ENCODE measurements around the gene GRID1. TPM values are rescaled to one million over a fixed set of nuclear protein-coding genes. Genes with fewer than 3 reads are reported as not detected.
"Not testable (repeated sequence)": the region's sequence is repeated elsewhere in the genome, so short reads cannot be mapped to it uniquely, and the experiment has no call there.

The GRID1 gene
- polyA plus RNA-seq, 12 donors, result 3.0 to 7.0 (median 4.9) TPM; not detected in 2

DNA sequence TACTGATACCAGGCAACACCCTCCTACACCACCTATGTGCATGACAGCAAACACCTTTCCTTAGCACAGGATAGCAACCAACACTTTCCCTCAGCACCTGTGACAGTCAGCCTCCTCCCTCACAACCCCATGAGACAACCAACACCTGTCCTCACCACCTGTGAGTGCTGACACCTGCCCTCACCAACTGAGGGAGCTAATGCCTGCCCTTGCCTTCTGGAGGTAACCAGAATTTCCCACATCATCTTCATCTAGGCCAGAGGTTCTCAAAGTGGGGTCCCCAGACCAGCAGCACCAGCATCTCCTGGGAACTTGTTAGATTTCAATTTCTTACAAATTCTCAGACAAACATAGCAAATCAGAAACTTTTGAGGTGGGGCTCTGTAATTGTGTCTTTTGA, 112.5 kb downstream of the GRID1 start:
- DNase-seq, result no peak

DNA sequence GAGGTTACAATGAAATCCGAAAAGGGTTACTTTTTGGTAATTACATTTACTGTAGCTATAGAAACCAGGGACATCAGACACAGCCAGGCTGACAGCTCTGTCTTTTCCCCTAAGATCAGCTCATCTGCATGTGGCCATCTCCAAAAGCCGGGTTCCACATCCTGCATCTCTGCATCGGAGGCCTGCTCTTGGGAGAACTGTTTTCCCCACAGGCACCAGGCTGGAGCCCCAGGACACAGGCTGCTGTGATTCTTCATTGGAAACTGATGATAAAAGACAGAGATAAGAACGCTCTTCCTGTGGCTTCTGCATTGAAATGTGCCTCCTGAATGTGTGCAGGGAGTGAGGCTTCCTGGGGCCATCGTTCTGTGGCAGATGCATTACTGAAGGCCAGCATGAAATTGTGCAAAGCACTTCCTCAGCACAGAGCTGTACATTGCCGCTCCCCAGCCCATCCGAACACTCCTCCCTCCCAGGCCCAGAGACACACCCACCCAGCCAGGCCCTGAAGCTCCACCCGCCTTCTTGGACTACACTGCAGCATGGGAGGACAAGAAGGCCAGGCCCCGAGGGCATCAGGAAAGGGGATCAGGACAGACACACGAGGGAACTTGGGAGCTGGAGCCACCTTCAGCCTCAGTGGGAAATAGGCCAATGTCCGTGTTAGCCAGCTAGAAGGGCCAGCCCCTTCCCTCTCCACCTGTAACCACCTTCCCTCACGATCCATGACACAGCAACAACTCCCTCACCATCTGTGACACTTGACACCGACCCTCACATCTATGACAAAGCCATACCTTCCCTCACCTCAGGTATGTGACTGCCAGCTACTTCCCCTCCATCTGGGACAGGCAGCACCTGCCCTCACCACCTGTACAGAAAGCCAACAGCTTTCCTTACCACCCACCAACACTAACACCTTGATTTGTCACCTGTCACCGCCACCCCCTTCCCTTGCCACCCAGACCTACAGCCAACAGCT, 113.2 kb downstream of the GRID1 start:
- DNase-seq, result no peak

DNA sequence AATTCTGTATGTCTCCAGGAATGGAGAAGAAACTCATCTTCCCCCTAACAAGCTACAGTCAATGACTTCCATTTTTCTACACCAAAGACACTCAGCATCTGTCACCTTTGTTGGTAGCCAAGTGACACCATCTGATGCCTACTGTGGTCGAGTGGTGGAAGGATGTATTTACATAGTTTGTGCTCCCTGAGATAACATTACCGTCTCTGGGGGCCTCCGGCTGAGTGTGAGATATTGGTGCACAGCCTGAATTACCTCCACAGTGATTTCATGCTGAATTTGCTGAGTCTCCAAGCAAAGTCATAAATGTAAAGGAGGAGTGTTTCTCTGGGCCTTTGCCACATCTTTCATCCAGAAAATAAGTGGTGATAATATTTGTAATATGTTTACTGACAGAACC, 114.0 kb downstream of the GRID1 start:
- DNase-seq, result no peak

DNA sequence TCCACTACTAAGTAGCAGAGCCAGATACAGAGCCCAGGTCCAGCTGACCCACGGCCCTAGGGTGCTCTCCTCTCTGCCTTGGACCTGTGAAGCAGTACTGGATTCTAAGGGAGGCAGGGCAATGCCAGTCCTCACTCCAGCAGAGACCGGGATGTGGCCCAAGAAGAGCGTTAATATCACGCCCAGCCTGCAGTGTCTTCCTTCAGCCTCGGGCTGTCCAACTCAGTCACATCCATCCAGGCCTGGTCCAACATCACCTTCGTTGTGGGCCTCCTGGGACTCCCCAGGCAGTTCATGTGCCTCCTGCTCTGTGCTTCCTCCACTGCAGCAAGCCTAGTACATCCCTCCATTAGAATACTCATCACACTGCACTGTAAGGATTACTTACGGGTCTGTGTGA, 114.5 kb downstream of the GRID1 start:
- DNase-seq, result no peak

DNA sequence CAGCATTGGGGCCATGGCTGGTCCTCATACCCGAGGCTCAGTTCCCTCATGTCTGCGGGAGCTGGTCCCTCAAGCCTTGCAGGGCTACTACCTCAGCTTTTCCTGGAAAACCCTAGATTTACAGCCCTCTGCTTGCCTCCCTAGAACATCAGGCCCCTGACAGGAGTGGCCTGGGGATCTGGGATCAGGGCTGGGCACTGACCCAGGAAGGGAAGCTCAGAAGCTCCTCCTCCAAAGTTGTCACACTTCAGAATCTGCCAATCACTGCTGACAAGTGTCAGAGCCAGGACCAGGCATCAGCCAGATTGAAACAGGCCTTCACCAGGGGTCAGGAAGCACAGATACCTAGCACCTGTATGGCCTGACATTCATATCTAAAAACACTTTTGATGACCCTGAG, 115.2 kb downstream of the GRID1 start:
- DNase-seq, result no peak

DNA sequence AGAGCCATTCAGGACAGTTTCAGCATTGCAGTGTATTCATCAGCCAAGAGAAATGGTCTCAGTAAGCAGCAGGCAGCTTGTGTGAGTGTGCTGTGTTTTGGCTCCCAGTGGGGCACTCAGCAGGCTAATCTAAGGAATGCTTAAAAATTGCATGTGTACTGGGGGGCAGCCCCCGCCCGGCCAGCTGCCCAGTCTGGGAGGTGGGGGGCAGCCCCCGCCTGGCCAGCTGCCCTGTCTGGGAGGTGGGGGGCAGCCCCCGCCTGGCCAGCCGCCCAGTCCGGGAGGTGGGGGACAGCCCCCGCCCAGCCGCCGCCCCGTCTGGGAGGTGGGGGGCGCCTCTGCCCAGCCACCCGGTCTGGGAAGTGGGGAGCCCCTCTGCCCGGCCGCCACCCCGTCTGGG, 116.2 kb downstream of the GRID1 start:
- DNase-seq, result no peak

DNA sequence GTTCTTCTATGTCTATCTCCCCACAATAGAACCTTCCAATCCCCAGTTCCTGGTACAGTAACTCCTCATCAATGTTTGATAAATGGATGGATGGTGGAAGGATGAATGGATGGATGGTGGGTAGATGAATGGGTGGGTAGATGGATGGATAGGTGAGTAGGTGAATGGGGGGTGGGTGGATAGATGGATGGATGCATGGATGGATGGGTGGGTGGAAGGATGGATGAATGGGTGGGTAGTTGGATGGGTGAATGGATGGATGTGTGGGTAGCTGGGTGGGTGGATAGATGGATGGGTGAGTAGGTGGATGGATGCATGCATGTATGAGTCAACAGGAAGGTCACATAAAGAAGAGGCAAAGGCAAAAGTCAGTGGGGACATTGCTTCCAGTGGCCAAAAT, 116.8 kb downstream of the GRID1 start:
- DNase-seq, result no peak

DNA sequence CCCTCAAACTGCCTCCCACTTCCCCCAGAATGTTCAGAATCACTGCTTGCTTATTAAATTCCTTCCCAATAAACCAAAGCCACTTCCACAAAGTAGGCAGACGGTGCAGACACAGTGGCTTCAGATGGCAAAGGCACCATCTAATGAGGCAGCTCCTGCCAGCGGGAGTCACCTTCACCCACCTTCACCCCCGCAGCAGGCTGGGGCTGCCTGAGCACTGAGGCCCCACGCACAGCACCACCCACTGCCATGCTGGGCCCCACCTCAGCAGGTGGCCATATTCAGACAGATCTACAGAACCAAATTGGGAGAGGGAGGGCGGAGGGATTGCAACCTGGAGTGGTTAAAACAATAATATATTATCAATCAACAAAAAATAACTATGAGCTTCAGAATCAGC, 118.5 kb downstream of the GRID1 start:
- no peak for DNase-seq

DNA sequence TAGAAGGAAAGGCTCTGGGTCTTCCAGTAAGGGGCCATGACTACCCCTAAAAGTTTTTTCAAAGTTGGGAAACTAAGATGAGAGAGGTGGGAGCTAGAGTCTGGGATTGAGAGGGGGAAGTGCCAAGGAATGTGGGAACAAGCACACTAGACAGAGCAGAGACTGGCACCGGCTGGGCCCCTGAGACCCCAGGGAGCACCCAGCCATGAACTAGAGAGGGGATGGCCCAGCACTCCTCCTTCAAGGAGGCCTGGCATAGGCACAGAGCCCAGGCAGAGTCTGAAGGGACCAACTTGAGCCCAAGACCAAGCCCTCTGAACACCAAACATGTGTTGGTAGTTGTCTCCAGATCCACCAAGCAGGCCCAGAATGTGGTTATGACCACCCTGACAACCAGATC, 119.0 kb downstream of the GRID1 start:
- no peak for DNase-seq

DNA sequence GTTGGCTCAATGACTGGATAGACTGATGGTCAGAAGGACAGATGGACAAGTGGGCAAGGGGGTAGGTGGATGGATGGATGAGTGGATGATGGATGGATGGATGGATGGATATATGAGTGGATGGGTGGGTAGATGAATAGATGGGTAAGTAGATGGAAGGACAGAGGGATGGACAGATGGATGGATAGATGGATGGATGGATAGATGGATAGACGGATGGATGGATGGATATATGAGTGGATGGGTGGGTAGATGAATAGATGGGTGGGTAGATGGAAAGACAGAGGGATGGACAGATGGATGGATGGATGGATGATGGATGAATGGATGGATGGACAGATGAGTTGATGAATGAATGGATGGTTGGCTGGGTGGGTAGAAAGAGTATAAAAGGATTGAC, 119.5 kb downstream of the GRID1 start:
- no peak for DNase-seq

DNA sequence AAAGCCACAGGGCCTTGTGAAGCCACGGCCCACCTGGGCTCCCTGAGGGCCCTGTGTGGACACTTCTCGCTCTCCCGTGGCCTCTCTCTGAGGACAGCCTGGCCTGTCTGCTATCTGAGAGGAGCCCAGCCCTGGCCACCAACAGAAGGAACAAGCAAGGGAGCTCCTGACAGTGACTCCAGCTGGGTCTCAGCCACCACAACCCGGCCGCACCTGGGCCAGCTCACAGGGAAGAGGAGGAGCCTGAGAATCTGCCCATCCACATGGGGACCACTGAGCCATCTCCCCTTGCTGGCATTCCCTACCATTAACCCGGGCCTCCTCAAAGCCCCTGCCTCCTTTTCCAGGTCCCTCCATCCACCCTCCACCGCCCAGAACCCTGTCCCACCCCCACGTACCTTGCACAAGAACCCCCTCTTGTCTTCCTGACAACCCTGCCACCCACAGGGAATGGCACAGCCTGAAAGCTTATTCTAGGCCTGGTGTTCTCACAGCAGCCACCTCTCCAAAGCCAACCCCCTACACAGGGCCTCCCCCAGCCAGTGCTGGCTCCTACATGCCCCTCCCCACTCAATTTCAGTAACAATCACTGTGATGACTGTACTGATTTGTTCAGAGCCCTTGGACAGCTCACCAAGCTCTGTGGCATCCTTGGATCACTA, 120.2 kb downstream of the GRID1 start:
- DNase-seq, result no peak

DNA sequence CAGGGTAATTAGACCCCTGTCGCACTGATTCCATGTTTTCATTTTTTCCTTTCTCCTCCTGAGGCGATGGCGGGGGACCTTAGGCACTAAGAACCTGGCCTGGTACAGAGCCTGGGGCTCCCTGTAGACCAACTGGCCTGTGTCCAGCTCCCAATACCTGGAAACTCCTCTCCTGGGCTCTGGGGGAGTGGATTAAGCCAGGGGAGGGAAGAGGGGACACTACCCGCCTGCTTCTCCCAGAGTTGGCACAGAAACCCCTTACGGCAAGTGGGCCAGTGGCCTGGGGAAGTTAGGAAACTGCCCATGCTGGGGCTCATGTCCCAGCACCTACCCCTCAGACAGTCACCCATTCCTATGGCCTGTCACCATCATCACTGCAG, 121.6 kb downstream of the GRID1 start:
- DNase-seq, result no peak

DNA sequence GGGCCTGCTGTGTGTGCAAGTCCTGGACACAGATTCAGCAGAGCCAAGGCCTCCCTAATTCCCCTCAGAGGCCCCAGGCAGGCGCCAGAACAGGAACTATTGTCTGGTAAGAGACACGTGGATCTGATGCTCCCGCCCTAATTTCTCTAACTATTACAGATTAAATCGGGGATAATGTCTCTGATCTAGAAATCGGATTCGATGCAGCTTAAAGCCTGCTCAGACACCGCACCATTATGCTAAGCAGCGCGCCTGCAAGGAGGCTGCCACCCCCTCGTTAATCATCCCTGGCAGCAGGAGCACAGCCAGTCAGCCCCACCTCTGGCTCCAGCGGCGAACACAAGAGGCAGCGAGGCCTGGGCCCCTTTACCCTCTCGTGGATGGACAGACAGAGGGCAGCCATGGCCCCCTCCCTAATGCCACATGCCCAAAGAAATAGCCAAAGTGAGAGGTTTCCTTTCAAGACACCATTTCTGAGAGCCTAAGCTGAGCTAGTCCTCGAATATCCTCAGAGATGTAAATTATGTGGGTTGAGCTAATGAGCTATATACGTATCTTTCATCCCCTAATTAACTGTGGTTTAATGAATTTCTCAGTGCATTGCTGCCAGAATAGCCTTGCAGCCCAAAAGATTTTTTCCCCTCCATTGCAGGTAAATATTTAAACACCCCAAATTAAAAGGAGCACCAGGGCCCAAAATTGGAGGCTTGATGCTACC, 122.1 kb downstream of the GRID1 start:
- no peak for DNase-seq

DNA sequence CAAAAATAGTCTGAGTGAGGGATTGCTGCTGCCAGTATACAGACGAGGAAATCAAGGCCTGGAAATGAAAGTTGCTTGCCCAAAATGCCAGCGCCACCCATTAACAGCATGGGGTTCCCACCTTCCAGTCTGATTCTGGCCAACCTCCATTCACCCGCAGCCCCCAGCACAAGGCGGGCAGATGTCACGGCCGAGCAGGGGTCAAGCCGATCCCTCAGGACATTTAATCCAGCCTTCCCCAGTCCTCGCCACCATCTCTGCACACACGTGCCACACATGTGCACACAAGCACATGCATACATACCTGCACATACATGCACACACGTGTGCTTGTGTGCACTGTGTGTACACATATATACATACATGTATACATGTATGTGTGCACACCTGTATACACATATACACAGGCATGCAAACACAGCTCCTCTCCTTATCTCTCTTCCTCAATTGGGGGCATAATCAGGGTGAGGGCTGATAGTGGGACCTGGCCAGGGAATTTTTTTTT, 122.9 kb downstream of the GRID1 start:
- DNase-seq, result no peak

DNA sequence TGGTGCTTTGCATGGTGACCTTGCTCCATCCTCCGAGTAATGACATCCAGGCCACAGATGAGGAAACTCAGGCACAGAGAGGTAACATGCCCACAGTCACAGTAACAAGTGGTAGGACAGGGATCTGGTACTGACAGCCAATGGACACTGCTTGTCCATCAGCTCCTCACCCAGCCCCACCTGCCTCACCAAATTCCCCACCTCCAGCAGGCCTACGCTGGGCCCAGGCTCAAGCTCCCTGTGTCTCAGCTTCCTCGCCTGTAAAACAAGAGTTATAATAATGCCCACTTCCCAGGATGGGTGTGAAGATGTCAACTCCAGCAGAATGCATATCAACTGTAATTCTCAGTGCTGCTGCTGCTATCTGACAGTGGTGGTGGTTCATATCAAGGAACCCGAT, 123.8 kb downstream of the GRID1 start:
- no peak for DNase-seq

DNA sequence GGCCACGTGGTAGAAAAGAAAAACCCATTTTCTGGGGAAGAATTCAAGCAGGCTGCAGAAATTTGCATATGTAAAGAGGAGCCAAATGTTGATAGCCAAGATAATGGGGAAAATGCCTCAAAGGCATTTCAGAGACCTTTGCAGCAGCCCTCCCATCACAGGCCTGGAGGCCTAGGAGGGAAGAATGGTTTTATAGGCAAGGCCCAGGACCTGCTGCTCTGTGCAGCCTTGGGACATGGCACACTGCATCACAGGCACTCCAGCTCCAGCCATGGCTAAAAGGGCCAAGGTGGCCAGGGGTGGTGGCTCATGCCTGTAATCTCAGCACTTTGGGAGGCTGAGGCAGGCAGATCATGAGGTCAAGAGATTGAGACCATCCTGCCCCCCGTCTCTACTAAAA, 128.5 kb downstream of the GRID1 start:
- not testable (repeated sequence) for DNase-seq

DNA sequence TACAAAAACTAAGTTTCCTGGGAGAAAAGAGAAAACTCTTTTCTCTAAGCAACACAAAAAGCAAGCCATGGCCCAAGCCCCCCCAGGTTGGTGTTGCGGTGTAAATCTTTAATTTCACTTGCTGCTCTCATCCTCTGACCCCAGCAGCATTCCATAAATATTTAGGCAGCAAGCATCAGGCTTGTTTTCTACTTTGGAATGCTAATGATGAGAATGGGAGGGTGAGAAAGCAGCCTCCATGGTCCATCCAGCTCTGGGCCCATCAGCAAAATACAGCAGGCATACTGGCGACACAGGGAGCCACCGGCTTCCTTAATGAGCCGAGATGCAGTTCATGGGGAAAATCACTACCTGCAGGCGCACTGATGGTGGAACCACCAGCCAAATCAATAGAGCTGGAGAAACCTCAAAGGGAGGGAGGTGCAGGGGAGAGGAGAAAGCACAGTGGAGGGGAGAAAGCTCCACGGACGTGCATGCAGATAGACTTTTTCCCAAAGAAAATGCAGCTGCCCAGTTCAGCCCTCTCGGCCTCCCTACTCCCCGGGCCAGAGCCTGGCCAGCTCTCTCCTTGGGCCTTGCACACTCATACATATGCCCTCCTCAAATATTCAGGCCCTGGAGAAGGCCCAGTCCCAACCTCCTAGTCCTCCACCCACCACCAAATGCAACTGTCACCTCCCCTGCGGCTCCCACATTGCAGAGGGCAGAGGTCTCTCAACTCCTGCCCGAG, 131.9 kb downstream of the GRID1 start:
- DNase-seq, result no peak

DNA sequence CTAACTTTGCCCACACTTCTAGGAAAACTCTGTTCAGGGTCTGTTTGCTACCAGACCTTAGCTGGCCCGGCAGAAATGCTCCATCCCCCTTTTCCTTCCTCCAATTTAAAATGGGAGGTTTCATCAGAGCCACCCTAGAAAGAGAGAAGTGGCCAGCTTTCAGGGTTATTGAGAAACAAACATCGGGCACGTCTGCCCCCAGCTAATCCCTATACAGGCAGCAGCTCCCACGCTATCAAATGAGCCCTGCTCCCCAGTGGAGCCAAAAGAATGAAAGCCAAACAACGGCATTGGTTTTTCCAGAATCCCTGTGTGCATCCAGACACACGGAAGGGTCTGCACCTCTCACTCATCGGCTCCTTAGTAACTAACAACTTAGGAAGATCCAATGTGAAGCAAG, 132.5 kb downstream of the GRID1 start:
- DNase-seq, result no peak

DNA sequence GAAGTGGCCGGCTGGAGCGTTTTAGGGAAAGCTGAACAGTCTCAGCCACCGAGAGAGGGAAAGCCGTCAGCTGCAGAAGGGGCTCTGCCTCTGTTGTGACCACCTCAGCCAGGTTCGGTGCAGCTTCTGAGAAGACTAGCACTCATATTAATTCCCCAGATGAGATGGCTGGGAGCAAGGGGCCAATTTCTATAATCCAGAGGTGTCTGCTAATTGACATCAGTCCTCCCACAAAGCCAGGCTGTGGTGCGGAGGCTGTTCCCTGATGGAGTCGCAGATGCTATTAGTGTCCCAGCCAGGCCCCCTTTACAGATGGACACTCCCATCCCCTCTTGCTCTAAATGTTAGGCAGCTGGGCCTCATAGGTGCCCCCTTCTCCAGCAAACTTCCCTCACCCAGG, 133.5 kb downstream of the GRID1 start:
- no peak for DNase-seq

DNA sequence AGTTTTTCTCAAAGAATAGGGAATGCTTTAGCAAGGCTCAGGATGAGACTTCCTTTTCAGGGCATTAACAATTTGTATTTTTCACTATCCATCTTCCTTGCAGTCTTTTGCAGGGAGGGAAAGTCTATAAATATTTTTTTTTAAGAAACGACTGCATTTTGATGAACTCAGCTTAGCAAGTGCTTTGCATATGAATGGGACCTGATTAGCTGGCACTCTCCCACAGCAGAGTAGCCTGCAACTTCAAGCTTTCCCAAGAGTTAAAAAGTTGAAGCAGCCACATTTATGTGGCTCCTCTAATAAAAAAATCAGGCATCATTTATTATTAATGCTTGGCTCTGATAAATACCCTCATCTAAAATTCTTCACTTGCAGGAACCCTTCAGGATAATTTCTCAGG, 134.0 kb downstream of the GRID1 start:
- DNase-seq, result no peak

DNA sequence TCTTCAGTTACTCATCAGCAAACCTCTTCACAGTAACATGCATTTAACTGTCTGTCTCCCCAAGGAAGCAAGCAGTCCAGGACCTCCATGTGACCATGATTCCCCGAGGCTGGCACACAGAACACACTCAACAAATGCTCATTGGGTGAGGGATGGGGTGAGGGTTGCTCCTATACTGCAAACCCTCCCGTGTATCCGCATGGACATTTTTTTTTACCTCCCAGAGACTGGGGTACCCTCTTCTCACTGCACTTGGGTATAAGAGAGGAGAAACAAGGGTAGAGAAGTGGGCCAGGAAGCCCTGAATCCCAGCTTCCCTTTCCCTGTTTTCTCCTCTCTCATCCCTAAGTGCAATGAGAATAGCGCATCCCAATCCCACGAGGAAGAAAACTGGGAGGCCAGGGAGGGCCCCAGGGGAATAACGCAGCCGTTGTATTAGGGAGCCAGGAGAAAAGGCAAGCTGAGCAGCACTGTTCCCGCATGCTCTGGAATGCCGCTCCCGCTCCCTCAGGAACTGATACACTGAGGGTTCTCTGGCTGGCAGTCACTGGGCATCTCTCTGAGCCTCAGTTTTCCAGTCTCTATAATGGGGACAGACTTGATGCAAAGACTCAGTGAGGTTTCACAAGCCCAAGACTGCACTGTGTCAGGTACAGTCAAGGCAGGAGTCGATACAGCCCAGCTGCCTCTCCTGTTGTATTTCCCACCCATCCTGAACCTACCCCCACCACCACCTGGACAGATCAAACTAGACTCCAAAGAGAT, 134.6 kb downstream of the GRID1 start:
- no peak for DNase-seq
